ENCODE results near the gene RMP24.

RMP24 gene

GRCh38 chr18:35972197-35973000 lies at the start of gene RMP24:
RMP24 (plus strand) TSS chr18:35972679.
- DNase-seq (ENCODE audit: low read depth in 3 of 3, low spot score in 2 of 3) = peak; percentile 81 to 93 (median 91)

GRCh38 chr18:35923939-35924684 lies 48.4 kb upstream of the RMP24 start:
- DNase-seq (ENCODE audit: low read depth in 3 of 3, low spot score in 2 of 3) = no peak

- DNase-seq (ENCODE audit: low read depth in 3 of 3, low spot score in 2 of 3) = no peak
Measured at GRCh38 chr18:35926884-35927283, 45.6 kb upstream of the RMP24 start.

GRCh38 chr18:35927430-35927829 lies 45.0 kb upstream of the RMP24 start:
- DNase-seq (ENCODE audit: low read depth in 3 of 3, low spot score in 2 of 3) = no peak

- no peak for DNase-seq (ENCODE audit: low read depth in 3 of 3, low spot score in 2 of 3)
Measured at GRCh38 chr18:35933982-35934381, 38.5 kb upstream of the RMP24 start.

GRCh38 chr18:35934891-35935290 lies 37.6 kb upstream of the RMP24 start:
- no peak for DNase-seq (ENCODE audit: low read depth in 3 of 3, low spot score in 2 of 3)

- no peak for DNase-seq (ENCODE audit: low read depth in 3 of 3, low spot score in 2 of 3)
Measured at GRCh38 chr18:35935805-35936204, 36.7 kb upstream of the RMP24 start.

GRCh38 chr18:35936951-35937350 lies 35.5 kb upstream of the RMP24 start:
- no peak for DNase-seq (ENCODE audit: low read depth in 3 of 3, low spot score in 2 of 3)

GRCh38 chr18:35938158-35938557 lies 34.3 kb upstream of the RMP24 start:
- DNase-seq (ENCODE audit: low read depth in 3 of 3, low spot score in 2 of 3) = no peak

- no peak for DNase-seq (ENCODE audit: low read depth in 3 of 3, low spot score in 2 of 3)
Measured at GRCh38 chr18:35938562-35938961, 33.9 kb upstream of the RMP24 start.

- DNase-seq (ENCODE audit: low read depth in 3 of 3, low spot score in 2 of 3) = no peak
Measured at GRCh38 chr18:35939138-35939537, 33.3 kb upstream of the RMP24 start.

- no peak for DNase-seq (ENCODE audit: low read depth in 3 of 3, low spot score in 2 of 3)
Measured at GRCh38 chr18:35941299-35941698, 31.2 kb upstream of the RMP24 start.

- no peak for DNase-seq (ENCODE audit: low read depth in 3 of 3, low spot score in 2 of 3)
Measured at GRCh38 chr18:35942133-35942532, 30.3 kb upstream of the RMP24 start.

- no peak for DNase-seq (ENCODE audit: low read depth in 3 of 3, low spot score in 2 of 3)
Measured at GRCh38 chr18:35942661-35943060, 29.8 kb upstream of the RMP24 start.

GRCh38 chr18:35948080-35948479 lies 24.4 kb upstream of the RMP24 start:
- DNase-seq (ENCODE audit: low read depth in 3 of 3, low spot score in 2 of 3) = no peak

- DNase-seq (ENCODE audit: low read depth in 3 of 3, low spot score in 2 of 3) = no peak
Measured at GRCh38 chr18:35949090-35949489, 23.4 kb upstream of the RMP24 start.

GRCh38 chr18:35949903-35950627 lies 22.4 kb upstream of the RMP24 start:
- peak; percentile 56 to 63 (median 57) for DNase-seq (ENCODE audit: low read depth in 3 of 3, low spot score in 2 of 3)

- DNase-seq (ENCODE audit: low read depth in 3 of 3, low spot score in 2 of 3) = no peak
Measured at GRCh38 chr18:35950628-35950982, 21.9 kb upstream of the RMP24 start.

GRCh38 chr18:35953688-35954087 lies 18.8 kb upstream of the RMP24 start:
- no peak for DNase-seq (ENCODE audit: low read depth in 3 of 3, low spot score in 2 of 3)

- no peak for DNase-seq (ENCODE audit: low read depth in 3 of 3, low spot score in 2 of 3)
Measured at GRCh38 chr18:35956226-35956625, 16.3 kb upstream of the RMP24 start.

GRCh38 chr18:35962320-35962719 lies 10.2 kb upstream of the RMP24 start:
- DNase-seq (ENCODE audit: low read depth in 3 of 3, low spot score in 2 of 3) = no peak

- no peak for DNase-seq (ENCODE audit: low read depth in 3 of 3, low spot score in 2 of 3)
Measured at GRCh38 chr18:35964319-35964718, 8.2 kb upstream of the RMP24 start.

All from right renal cortex interstitium (tissue), 3 donors.